HepG2 (cell line): ENCODE results near the gene BUD23. TPM values are rescaled to one million over a fixed set of nuclear protein-coding genes. Genes with fewer than 3 reads are reported as not detected.
A peak's percentile ranks its signal among the peaks of the same experiment; 100 is the strongest.

Experiments
- EP300 ChIP-seq, 3 experiments: sonication (generic) in 1 of 3; formaldehyde crosslinking in 1 of 3; IDR thresholded peaks; 2 replicates each; pipeline versions ENCODE4 v1.5.1 to v1.6.1; 2011 to 2020; ENCODE audit warnings: low read depth in 2 of 3, low read length in 2 of 3, borderline replicate concordance in 1 of 3, improper control_type of control experiment in 1 of 3, mild to moderate bottlenecking in 1 of 3, missing genetic modification reagents in 1 of 3, moderate library complexity in 1 of 3
- GATAD1 ChIP-seq: IDR thresholded peaks from 2 replicates; pipeline ENCODE4 v1.6.1; 2016; ENCODE audit warnings: missing genetic modification reagents, missing compliant biosample characterization
- GLI4 ChIP-seq: sonication (generic); formaldehyde crosslinking; IDR thresholded peaks from 2 replicates; pipeline ENCODE4 v1.5.1; 2020; ENCODE audit warnings: missing genetic modification reagents, mild to moderate bottlenecking, moderate library complexity, borderline replicate concordance
- HDAC2 ChIP-seq: sonication (generic); formaldehyde crosslinking; IDR thresholded peaks from 2 replicates; pipeline ENCODE4 v1.4.0; 2020; ENCODE audit warnings: missing genetic modification reagents
- HNRNPL ChIP-seq: fragments of 200-400 bp; formaldehyde crosslinking; IDR thresholded peaks from 2 replicates; pipeline ENCODE4 v1.6.1; 2017; ENCODE audit warnings: mild to moderate bottlenecking, low read depth, low read length
- KLF16 ChIP-seq, 2 experiments: sonication (generic) in 1 of 2; formaldehyde crosslinking in 1 of 2; IDR thresholded peaks; 2 replicates each; pipeline versions ENCODE4 v1.6.1 to v1.8.0; 2016 to 2023; ENCODE audit warnings: missing genetic modification reagents in 2 of 2, missing compliant biosample characterization in 1 of 2
- MEF2D ChIP-seq: sonication (generic); formaldehyde crosslinking; IDR thresholded peaks from 2 replicates; pipeline ENCODE4 v1.5.1; 2020; ENCODE audit warnings: mild to moderate bottlenecking, missing genetic modification reagents
- SIX4 ChIP-seq: sonication (generic); formaldehyde crosslinking; IDR thresholded peaks from 2 replicates; pipeline ENCODE4 v1.4.0; 2020; ENCODE audit warnings: missing genetic modification reagents
- SMARCE1 ChIP-seq: fragments of 450-650 bp; IDR thresholded peaks from 2 replicates; pipeline ENCODE4 v1.6.1; 2017; ENCODE audit warnings: borderline replicate concordance
- SNRNP70 ChIP-seq: fragments of 200-400 bp; formaldehyde crosslinking; IDR thresholded peaks from 2 replicates; pipeline ENCODE4 v1.6.1; 2017; ENCODE audit warnings: mild to moderate bottlenecking, low read depth, low read length, moderate library complexity
- SP1 ChIP-seq, 2 experiments: fragments of 450-650 bp in 1 of 2; sonication (generic) in 1 of 2; formaldehyde crosslinking in 1 of 2; IDR thresholded peaks; 2 replicates each; pipeline versions ENCODE4 v1.4.0 to v1.6.1; 2016 to 2020; ENCODE audit warnings: missing genetic modification reagents in 1 of 2
- STAT5B ChIP-seq: sonication (generic); formaldehyde crosslinking; IDR thresholded peaks from 2 replicates; pipeline ENCODE4 v1.4.0; 2020; ENCODE audit warnings: missing genetic modification reagents
- TBX2 ChIP-seq: sonication (generic); formaldehyde crosslinking; IDR thresholded peaks from 2 replicates; pipeline ENCODE4 v1.5.0; 2020; ENCODE audit warnings: missing genetic modification reagents, mild to moderate bottlenecking, borderline replicate concordance
- TFDP1 ChIP-seq: IDR thresholded peaks from 2 replicates; pipeline ENCODE4 v1.6.1; 2016; ENCODE audit warnings: missing compliant biosample characterization, missing genetic modification reagents, borderline replicate concordance
- ZNF292 ChIP-seq: sonication (generic); formaldehyde crosslinking; IDR thresholded peaks from 2 replicates; pipeline ENCODE4 v1.8.1; 2022; ENCODE audit warnings: mild to moderate bottlenecking, low read depth, missing genetic modification reagents, borderline replicate concordance
- ZNF674 ChIP-seq: sonication (generic); formaldehyde crosslinking; IDR thresholded peaks from 2 replicates; pipeline ENCODE4 v1.5.0; 2020; ENCODE audit warnings: low read depth, mild to moderate bottlenecking, missing genetic modification reagents
- ZNF788 ChIP-seq: sonication (generic); formaldehyde crosslinking; IDR thresholded peaks from 2 replicates; pipeline ENCODE4 v1.5.0; 2020; ENCODE audit warnings: mild to moderate bottlenecking, missing genetic modification reagents, borderline replicate concordance
- ZSCAN31 ChIP-seq: sonication (generic); formaldehyde crosslinking; IDR thresholded peaks from 2 replicates; pipeline ENCODE4 v1.5.0; 2020; ENCODE audit warnings: low read depth, mild to moderate bottlenecking, missing genetic modification reagents
- polyA plus RNA-seq, 8 experiments: library from polyadenylated mRNA; depleted of rRNA in 3 of 8; stranded (reverse) in 7 of 8; unstranded in 1 of 8; fragments of >200 nt; fragmentation: Illumina TruSeq in 4 of 8; extraction: Trizol in 4 of 8; gene quantifications; 2 replicates each; pipeline versions ENCODE4 v1.2.1 to v1.2.3, GENCODE V29; 2011 to 2016; ENCODE audit warnings: low read depth in 4 of 8, missing spikeins in 1 of 8, mixed read lengths in 1 of 8; ENCODE audit not compliant: insufficient read depth in 1 of 8
- total RNA-seq, 5 experiments: library from RNA; depleted of rRNA; stranded (reverse); fragments of >200 nt; fragmentation: Illumina TruSeq; extraction: Trizol; gene quantifications; 2 replicates each; pipeline ENCODE4 v1.2.3, GENCODE V29; 2016; ENCODE audit warnings: low read depth in 1 of 5
- TF ChIP-seq, protein P1 (sequence below): sonication (generic); formaldehyde crosslinking; IDR thresholded peaks from 2 replicates; pipeline ENCODE4 v1.4.0; 2020; ENCODE audit warnings: missing genetic modification reagents

The BUD23 gene
- total and polyA plus RNA-seq, 2 of the 13 experiments (the other 11 are each of a cell fraction or from before 2014, with no cell fraction given), result 47.5 to 54.5 TPM

DNA sequence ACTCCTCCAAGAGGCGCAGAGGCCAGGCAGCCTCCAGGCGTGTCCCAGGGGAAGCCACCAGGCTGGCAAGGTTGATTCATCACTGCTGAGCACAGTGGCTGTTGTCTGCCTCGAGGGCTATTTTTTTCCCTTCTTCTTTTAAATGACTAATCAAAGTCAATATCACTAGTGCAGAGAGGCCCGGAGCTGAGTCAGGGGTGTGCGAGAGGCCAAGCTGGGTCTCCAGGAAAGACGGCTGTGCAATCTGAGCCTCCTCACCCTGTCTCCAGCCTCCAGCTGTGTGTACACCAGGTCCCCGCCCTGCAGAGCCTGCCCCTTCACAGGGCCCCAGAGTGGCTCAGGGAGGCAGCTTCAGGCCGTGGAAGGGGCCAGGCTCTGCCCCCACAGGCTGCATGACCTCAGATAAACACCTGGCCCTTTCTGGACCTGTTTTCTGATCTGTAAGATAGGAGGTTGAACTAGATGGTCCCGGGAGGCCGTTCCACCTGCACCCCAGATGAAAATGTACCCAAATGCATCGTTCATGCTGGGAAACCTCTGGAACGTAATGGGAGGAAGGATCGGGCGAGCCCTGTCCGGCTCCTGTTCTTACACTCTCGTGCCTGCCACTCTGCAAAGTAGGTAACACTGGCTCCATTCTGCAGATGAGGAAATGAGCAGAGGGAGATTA is 32.4 kb downstream of the BUD23 start (continued):
- peak; percentile 66 for TF ChIP-seq MEF2D (CRISPR knock-in tag)
- peak; percentile 84; the same call in 1 of the 2 replicates for TF ChIP-seq ZNF292
- peak in 1 of 2 experiments; percentile 70; a peak in 1 of 4 replicates for TF ChIP-seq KLF16 (CRISPR knock-in tag; IDR thresholded peaks at IDR 0.05)
- no peak for TF ChIP-seq GLI4 (CRISPR knock-in tag)
- TF ChIP-seq, protein P1, sequence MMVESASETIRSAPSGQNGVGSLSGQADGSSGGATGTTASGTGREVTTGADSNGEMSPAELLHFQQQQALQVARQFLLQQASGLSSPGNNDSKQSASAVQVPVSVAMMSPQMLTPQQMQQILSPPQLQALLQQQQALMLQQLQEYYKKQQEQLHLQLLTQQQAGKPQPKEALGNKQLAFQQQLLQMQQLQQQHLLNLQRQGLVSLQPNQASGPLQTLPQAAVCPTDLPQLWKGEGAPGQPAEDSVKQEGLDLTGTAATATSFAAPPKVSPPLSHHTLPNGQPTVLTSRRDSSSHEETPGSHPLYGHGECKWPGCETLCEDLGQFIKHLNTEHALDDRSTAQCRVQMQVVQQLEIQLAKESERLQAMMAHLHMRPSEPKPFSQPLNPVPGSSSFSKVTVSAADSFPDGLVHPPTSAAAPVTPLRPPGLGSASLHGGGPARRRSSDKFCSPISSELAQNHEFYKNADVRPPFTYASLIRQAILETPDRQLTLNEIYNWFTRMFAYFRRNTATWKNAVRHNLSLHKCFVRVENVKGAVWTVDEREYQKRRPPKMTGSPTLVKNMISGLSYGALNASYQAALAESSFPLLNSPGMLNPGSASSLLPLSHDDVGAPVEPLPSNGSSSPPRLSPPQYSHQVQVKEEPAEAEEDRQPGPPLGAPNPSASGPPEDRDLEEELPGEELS (CRISPR knock-in tag), result peak; percentile 46
- TF ChIP-seq SIX4 (CRISPR knock-in tag), result peak; percentile 93
- peak; percentile 77; the same call in 1 of the 2 replicates for TF ChIP-seq HDAC2 (CRISPR knock-in tag)
- TF ChIP-seq SNRNP70, result no peak
- TF ChIP-seq ZSCAN31 (CRISPR knock-in tag), result no peak
- no peak for TF ChIP-seq ZNF674 (CRISPR knock-in tag)
- TF ChIP-seq HNRNPL, result 0 out of 2 replicates have a peak, but pooled peaks have one; percentile 45
- peak; percentile 48 to 70; a peak in 3 of 4 replicates for TF ChIP-seq EP300 (IDR thresholded peaks at IDR 0.05; ENCODE audit: low read depth in 2 of 2, low read length in 2 of 2)
- peak; percentile 79 for TF ChIP-seq EP300 (CRISPR knock-in tag; IDR thresholded peaks at IDR 0.05; ENCODE audit: borderline replicate concordance)
- peak; percentile 26; the same call in 1 of the 2 replicates for TF ChIP-seq TFDP1 (CRISPR knock-in tag)
- TF ChIP-seq SP1 (IDR thresholded peaks at IDR 0.05), result no peak
- 0 out of 2 replicates have a peak, but pooled peaks have one; percentile 36 for TF ChIP-seq SP1 (CRISPR knock-in tag; IDR thresholded peaks at IDR 0.05)
- TF ChIP-seq SMARCE1, result no peak
- 0 out of 2 replicates have a peak, but pooled peaks have one; percentile 53 for TF ChIP-seq GATAD1
- no peak for TF ChIP-seq STAT5B (CRISPR knock-in tag)
- TF ChIP-seq ZNF788, result peak; percentile 60; the same call in 1 of the 2 replicates
- TF ChIP-seq TBX2 (CRISPR knock-in tag), result peak; percentile 63
